Stimulated activated CD4-positive, alpha-beta T cell treated with anti-CD3 and anti-CD28 coated beads, Interleukin-1b, Interleukin-23, amount 100 ng/mL, for 48 hours (primary cell): ENCODE data around the gene MFAP2.

Source experiments
- DNase-seq: peaks from one replicate; pipeline ENCODE4 v3.0.0-alpha.2; 2020

The MFAP2 gene

DNA sequence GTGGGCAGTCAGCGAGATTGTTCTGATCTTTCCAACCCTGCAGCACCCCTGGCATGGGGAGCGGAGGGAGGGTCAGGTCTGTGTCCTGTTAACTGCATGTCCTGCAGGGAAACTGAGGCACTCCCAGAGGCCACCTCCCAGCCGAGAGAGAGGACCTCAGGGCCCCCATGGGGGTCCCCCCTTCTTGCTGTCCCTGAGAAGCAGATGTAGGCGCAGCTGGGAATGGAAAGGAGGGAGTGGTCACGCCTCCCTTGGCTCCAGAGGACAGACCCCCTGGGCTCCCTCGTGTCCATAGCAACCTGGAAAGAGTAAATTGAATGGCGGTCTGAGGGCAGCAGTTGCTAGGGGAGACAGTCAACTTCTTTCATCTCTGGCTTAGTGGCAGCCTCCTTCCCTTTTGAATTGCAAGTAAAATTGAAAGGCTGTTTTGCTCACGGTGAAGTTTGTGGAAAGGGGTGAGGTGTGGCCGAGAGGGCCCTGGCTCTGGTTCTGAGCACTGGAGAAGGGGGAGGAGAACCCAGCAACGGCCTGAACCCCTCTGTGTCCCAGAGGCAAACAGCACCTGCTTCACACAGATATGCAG is 53.8 kb downstream of the MFAP2 start:
- no peak for DNase-seq

DNA sequence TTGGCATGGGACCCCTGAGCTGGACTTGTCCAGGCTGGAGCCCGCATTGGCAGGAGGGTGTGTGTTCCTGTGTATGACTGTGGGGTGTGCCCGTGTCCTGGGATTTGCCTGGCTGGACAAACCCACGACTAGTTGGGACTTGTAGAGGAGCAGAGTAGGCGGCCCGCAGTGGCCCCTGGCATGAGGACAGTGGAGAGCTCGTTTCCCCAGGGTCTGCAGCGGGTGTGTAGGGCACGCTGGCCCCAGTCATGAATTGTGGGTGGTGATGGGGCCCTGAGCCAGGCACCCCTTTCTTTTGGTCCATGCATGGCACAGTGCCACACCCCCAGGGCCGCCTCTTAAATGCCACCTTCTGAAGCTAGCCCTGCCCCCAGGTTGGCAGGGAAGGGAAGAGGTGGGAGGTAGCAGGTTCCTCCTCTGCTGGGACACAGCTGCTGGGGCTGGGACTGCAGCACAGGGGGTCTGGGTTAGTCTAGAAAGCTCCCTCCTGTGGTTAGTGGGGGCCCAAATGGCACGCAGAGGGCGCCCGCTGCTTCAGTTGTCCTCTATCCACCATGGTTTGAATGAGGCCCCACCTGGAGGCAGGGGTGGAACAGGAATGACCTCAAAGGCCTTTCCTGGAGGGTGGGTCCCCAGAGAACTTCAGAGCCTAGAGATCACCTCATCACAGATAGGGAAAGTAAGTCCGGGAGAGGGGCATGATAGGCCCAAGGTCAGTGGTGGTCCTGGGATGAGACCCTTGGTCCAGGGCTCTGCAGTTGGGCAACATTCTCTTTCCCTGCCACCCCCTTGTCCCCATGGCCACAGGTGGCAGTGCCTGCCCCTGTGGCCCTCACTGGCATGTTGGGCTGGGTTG is 54.6 kb downstream of the MFAP2 start:
- DNase-seq = no peak

DNA sequence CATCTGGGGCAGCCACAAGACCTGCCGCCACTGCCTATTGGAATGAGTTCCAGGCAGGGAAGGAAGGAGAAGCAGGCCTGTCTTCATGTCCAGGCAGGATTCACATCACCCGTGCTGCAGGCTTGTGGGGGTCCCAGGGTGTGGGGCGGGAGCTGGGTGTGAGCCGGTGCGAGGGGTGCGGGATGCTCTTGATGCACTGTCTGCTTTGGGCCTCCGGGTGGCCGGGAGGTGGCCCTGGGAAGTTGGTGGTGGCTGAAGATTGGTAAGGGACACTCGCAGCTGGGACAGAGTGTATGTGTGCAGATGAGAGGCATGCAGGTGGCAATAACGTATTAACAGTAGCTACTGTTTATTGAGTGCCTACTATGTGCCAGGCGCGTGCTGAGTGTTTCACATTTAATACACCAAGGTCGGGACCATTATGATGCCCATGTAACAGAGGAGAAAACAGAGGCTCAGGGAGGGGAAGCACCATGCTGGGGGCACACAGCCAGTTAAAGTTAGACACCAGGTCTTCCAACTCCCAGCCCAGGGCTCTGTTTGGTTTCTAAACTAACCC is 55.4 kb downstream of the MFAP2 start:
- DNase-seq = no peak
